K562 (cell line): ENCODE results near the gene CCL27. TPM values are rescaled to one million over a fixed set of nuclear protein-coding genes. Genes with fewer than 3 reads are reported as not detected.

Experiments used
- ATAC-seq: fragments of 200-7000 bp; cut with Tn5 transposase; 3 replicates; pipeline ENCODE4 v1.9.1; 2020; ENCODE audit warnings: moderate library complexity
- BruUV-seq: library from RNA; stranded (reverse); fragments of 400-500 nt; replicated peaks from 2 replicates; lab custom pipeline; 2021; lab: Mats Ljungman, UMichigan
- CTCF ChIA-PET: fragments of 300-600 bp; formaldehyde crosslinking; extraction: SDS; loops from one replicate; lab custom pipeline; 2021; ENCODE audit warnings: low intra/inter-chr PET ratio; lab: Yijun Ruan, JAX
- POLR2A ChIA-PET: fragments of 300-600, 350-650 bp; sonication (Branson Sonifier 250); formaldehyde crosslinking; extraction: SDS; loops from one replicate; lab custom pipeline; 2021; ENCODE audit warnings: antibody characterized with exemption, inconsistent platforms; lab: Yijun Ruan, JAX
- DNase-seq, 4 experiments: peaks; one replicate each; pipeline versions ENCODE4 v3.0.0 to v3.0.0-alpha.2; 2011 to 2018; ENCODE audit warnings: low spot score in 3 of 4, mixed read lengths in 3 of 4; ENCODE audit errors: extremely low read depth in 1 of 4
- FAIRE-seq: peaks from 2 replicates; lab custom pipeline; 2011; peaks lifted over from hg19 to GRCh38; lab: Jason Lieb, UNC
- H2AFZ ChIP-seq: 2 replicates; pipeline ENCODE4 v1.6.0; 2011; ENCODE audit warnings: low read depth, low read length, control low read depth, inconsistent platforms
- H3K27ac ChIP-seq: fragments of 200-600 bp; 3 replicates; pipeline ENCODE4 v1.8.0; 2011; ENCODE audit warnings: low read depth, mild to moderate bottlenecking, control low read depth, inconsistent platforms, low read length, moderate library complexity, mixed read lengths; ENCODE audit errors: extremely low read depth
- H3K27me3 ChIP-seq, 2 experiments: fragments of 300-600 bp in 1 of 2; 2 replicates in 1 of 2; 3 replicates in 1 of 2; pipeline versions ENCODE4 v1.6.0 to v1.8.0; 2011; ENCODE audit warnings: inconsistent platforms in 2 of 2, low read length in 2 of 2, mild to moderate bottlenecking in 1 of 2, mixed read lengths in 1 of 2, moderate library complexity in 1 of 2; ENCODE audit not compliant: control insufficient read depth in 2 of 2, insufficient read depth in 2 of 2
- H3K36me3 ChIP-seq: fragments of 300-600 bp; 3 replicates; pipeline ENCODE4 v1.8.0; 2011; ENCODE audit warnings: mild to moderate bottlenecking, low read length, inconsistent platforms; ENCODE audit not compliant: control insufficient read depth, insufficient read depth
- H3K4me1 ChIP-seq, 2 experiments: fragments of 200-600 bp in 1 of 2; replicated peaks in 1 of 2; 2 replicates in 1 of 2; 3 replicates in 1 of 2; pipeline versions ENCODE4 v1.5.1 to v1.8.0; 2011; ENCODE audit warnings: inconsistent platforms in 2 of 2, low read length in 2 of 2, mild to moderate bottlenecking in 1 of 2, mixed read lengths in 1 of 2, moderate library complexity in 1 of 2; ENCODE audit not compliant: control insufficient read depth in 2 of 2, insufficient read depth in 2 of 2
- H3K4me2 ChIP-seq: 2 replicates; pipeline ENCODE4 v1.6.1; 2011; ENCODE audit warnings: low read length, control low read depth, inconsistent platforms, mixed read lengths; ENCODE audit not compliant: insufficient read depth
- H3K4me3 ChIP-seq: fragments of 200-600 bp; sonication (generic), shearing (Covaris generic); 2 replicates; pipeline ENCODE4 v1.5.1; 2016; ENCODE audit warnings: control low read depth, inconsistent platforms
- H3K79me2 ChIP-seq: fragments of 200-600 bp; 3 replicates; pipeline ENCODE4 v1.8.0; 2011; ENCODE audit warnings: low read length, inconsistent platforms; ENCODE audit not compliant: control insufficient read depth, insufficient read depth
- H3K9ac ChIP-seq, 2 experiments: 2 replicates each; pipeline versions ENCODE4 v1.6.0 to v1.6.1; 2011; ENCODE audit warnings: low read depth in 2 of 2, low read length in 2 of 2, control low read depth in 1 of 2, inconsistent platforms in 1 of 2, mild to moderate bottlenecking in 1 of 2, mixed read lengths in 1 of 2; ENCODE audit not compliant: insufficient read depth in 1 of 2
- H3K9me1 ChIP-seq: one replicate; pipeline ENCODE4 v1.6.0; 2011; ENCODE audit warnings: inconsistent platforms, mild to moderate bottlenecking, low read length, moderate library complexity; ENCODE audit not compliant: control insufficient read depth, insufficient read depth
- H3K9me3 ChIP-seq: replicated peaks from 2 replicates; pipeline ENCODE4 v1.5.1; 2011; ENCODE audit warnings: low read depth, low read length, inconsistent platforms; ENCODE audit not compliant: control insufficient read depth, insufficient read depth
- H4K20me1 ChIP-seq: replicated peaks from 2 replicates; pipeline ENCODE4 v1.6.1; 2011; ENCODE audit warnings: low read length, inconsistent platforms, mixed read lengths; ENCODE audit not compliant: control insufficient read depth, insufficient read depth
- CC2D1A ChIP-seq: fragments of 450-650 bp; IDR thresholded peaks from 2 replicates; pipeline ENCODE4 v1.6.1; 2017; ENCODE audit warnings: mild to moderate bottlenecking
- E2F1 ChIP-seq: sonication (generic); formaldehyde crosslinking; IDR thresholded peaks from 2 replicates; pipeline ENCODE4 v1.8.1; 2023; ENCODE audit warnings: mild to moderate bottlenecking, missing genetic modification reagents, moderate library complexity
- RBM14 ChIP-seq: fragments of 200-400 bp; formaldehyde crosslinking; IDR thresholded peaks from 2 replicates; pipeline ENCODE4 v1.6.1; 2018; ENCODE audit warnings: low read depth, mild to moderate bottlenecking, low read length, moderate library complexity, borderline replicate concordance; ENCODE audit not compliant: insufficient read depth
- SETDB1 ChIP-seq: IDR thresholded peaks from one replicate; pipeline ENCODE4 v1.6.1; 2012; ENCODE audit warnings: low read length, control low read depth, inconsistent platforms
- STAT5B ChIP-seq: fragments of 250-450 bp; sonication (Bioruptor Pico); IDR thresholded peaks from 2 replicates; pipeline ENCODE4 v1.8.0; 2021; ENCODE audit warnings: mild to moderate bottlenecking, inconsistent platforms
- ZNF175 ChIP-seq: fragments of 200-800 bp; sonication (Bioruptor generic); IDR thresholded peaks from 2 replicates; pipeline ENCODE4 v1.6.1; 2016; ENCODE audit warnings: low read depth, mild to moderate bottlenecking, missing genetic modification characterization, missing compliant biosample characterization
- ZNF184 ChIP-seq: sonication (generic); formaldehyde crosslinking; IDR thresholded peaks from 2 replicates; pipeline ENCODE4 v1.5.0; 2020; ENCODE audit warnings: missing genetic modification reagents
- ZNF592 ChIP-seq: fragments of 450-650 bp; IDR thresholded peaks from 2 replicates; pipeline ENCODE4 v1.6.1; 2017; ENCODE audit warnings: antibody characterized with exemption, mild to moderate bottlenecking
- ZNF778 ChIP-seq: fragments of 450-650 bp; formaldehyde crosslinking; IDR thresholded peaks from 2 replicates; pipeline ENCODE4 v1.4.0; 2020; ENCODE audit warnings: mild to moderate bottlenecking, moderate library complexity
- ZSCAN32 ChIP-seq: fragments of 450-650 bp; formaldehyde crosslinking; IDR thresholded peaks from 2 replicates; pipeline ENCODE4 v1.4.0; 2020; ENCODE audit warnings: mild to moderate bottlenecking, moderate library complexity
- WGBS: fragments of 100-300 bp; shearing (Covaris generic); methylation state at CpG from one replicate; pipeline ENCODE4 v1.1.6; 2016; ENCODE audit warnings: low coverage, mixed read lengths; ENCODE audit not compliant: insufficient coverage; ENCODE audit errors: missing lambda C conversion rate; 5-methylcytosine and 5-hydroxymethylcytosine counted together
- in situ Hi-C: fragments of 300-500 bp; cut with MboI; formaldehyde crosslinking; loops from 4 replicates; pipeline ENCODE4 v1.15.0; 2018; ENCODE audit warnings: inconsistent platforms, mixed read lengths
- intact Hi-C: fragments of 100-400 bp; cut with micrococcal nuclease; formaldehyde crosslinking; loops from 2 replicates; pipeline ENCODE4 v1.14.2; 2022
- polyA plus RNA-seq, 8 experiments: library from polyadenylated mRNA; depleted of rRNA in 4 of 8; stranded (reverse) in 5 of 8; unstranded in 3 of 8; fragments of >200 nt; fragmentation: Nextera tagmentation in 2 of 8; fragmentation: Illumina TruSeq in 1 of 8; extraction: Ambion mirVana in 2 of 8; extraction: Trizol in 1 of 8; gene quantifications; 2 replicates each; pipeline versions ENCODE4 v1.2.1 to v1.2.3, GENCODE V29; 2011 to 2014; ENCODE audit warnings: inconsistent platforms in 1 of 8, missing spikeins in 1 of 8
- total RNA-seq, 7 experiments: library from RNA; depleted of rRNA in 6 of 7; stranded (reverse); fragments of >200 nt in 6 of 7; fragmentation: Illumina TruSeq in 2 of 7; extraction: Trizol in 2 of 7; gene quantifications; 2 replicates each; pipeline versions ENCODE4 v1.2.1 to v1.2.3, GENCODE V29; 2011 to 2021; ENCODE audit warnings: low replicate concordance in 1 of 7

Gene CCL27
- total and polyA plus RNA-seq, 9 of the 15 experiments (the other 6 are each of a cell fraction or from before 2014, with no cell fraction given): 0.10 to 0.53 (median 0.27) TPM; not detected in 5

GRCh38 chr9:34615132-34615531 is 47.3 kb downstream of the CCL27 start:
- ChIA-PET POLR2A (interaction anchor here (0.9 to 1.2 kb wide), 2 partner anchors 16 to 19 kb away, joined by 3 read pairs; no protein-coding TSS in a partner anchor), CTCF (no interaction called here)
- no peaks in the 10 kb centered on the region for H3K27me3 ChIP-seq
- BruUV-seq: no TSS peak
- 29% methylated on average over 2 of the region's 2 CpGs for WGBS
- H3K79me2 ChIP-seq: peaks cover 15% of the 10 kb centered on the region
- intact Hi-C loops (loop anchor here (10.0 kb wide), 1 partner anchor 90 kb away; no protein-coding TSS in a partner anchor), in situ Hi-C loops (no loop called here)
- no peak overlapping the region for H2AFZ ChIP-seq
- no peak overlapping the region for H3K4me3 ChIP-seq
- no peaks in the 10 kb centered on the region; the same call in 1 of the 2 replicates for H4K20me1 ChIP-seq
- no peak overlapping the region for H3K27ac ChIP-seq
- FAIRE-seq: no peak
- H3K9ac ChIP-seq: no peak overlapping the region
- no peak for DNase-seq
- no peak for ATAC-seq
- peaks cover 10 to 20% of the 10 kb centered on the region in 2 experiments; a peak in 4 of 5 replicates for H3K4me1 ChIP-seq
- H3K4me2 ChIP-seq: no peak overlapping the region
- H3K36me3 ChIP-seq: peaks cover 20% of the 10 kb centered on the region; the same call in 1 of the 3 replicates
- no peak for TF ChIP-seq ZNF184 (CRISPR knock-in tag)
- no peak for TF ChIP-seq ZNF778 (CRISPR knock-in tag)
- no peak for TF ChIP-seq SETDB1
- TF ChIP-seq RBM14: no peak
- no peak for TF ChIP-seq STAT5B (CRISPR knock-in tag)
- no peak for TF ChIP-seq ZNF592
- TF ChIP-seq E2F1 (CRISPR knock-in tag): no peak
- no peak for TF ChIP-seq ZNF175 (CRISPR knock-in tag)
- TF ChIP-seq CC2D1A: no peak
- no peak for TF ChIP-seq ZSCAN32 (CRISPR knock-in tag)
- H3K9me1 ChIP-seq: no peaks in the 10 kb centered on the region
- no peaks in the 10 kb centered on the region for H3K9me3 ChIP-seq
